Trophoblast cell (in vitro differentiated cells and primary cell): ENCODE data around the gene C2orf42.
"Not testable (repeated sequence)": the region's sequence is repeated elsewhere in the genome, so short reads cannot be mapped to it uniquely, and the experiment has no call there.

ENCODE experiments used
- DNase-seq, 2 donors: peaks; one replicate each; pipeline ENCODE4 v3.0.0-alpha.2; 2016
- H2AFZ ChIP-seq: 2 replicates; pipeline ENCODE4 v1.6.1; 2013; ENCODE audit warnings: low read length, moderate library complexity, mild to moderate bottlenecking; ENCODE audit not compliant: insufficient read depth, poor library complexity
- H2AK5ac ChIP-seq: 2 replicates; pipeline ENCODE4 v1.6.1; 2013; ENCODE audit warnings: mild to moderate bottlenecking, low read length
- H2BK120ac ChIP-seq: 2 replicates; pipeline ENCODE4 v1.6.1; 2013; ENCODE audit warnings: low read length, mild to moderate bottlenecking, moderate library complexity; ENCODE audit not compliant: insufficient read depth, poor library complexity
- H2BK12ac ChIP-seq: 2 replicates; pipeline ENCODE4 v1.6.1; 2013; ENCODE audit warnings: mild to moderate bottlenecking, low read length, moderate library complexity
- H2BK5ac ChIP-seq: 2 replicates; pipeline ENCODE4 v1.6.1; 2013; ENCODE audit warnings: low read length, low read depth, moderate library complexity, mild to moderate bottlenecking; ENCODE audit not compliant: poor library complexity
- H3K14ac ChIP-seq: 2 replicates; pipeline ENCODE4 v1.6.1; 2013; ENCODE audit warnings: mild to moderate bottlenecking, low read length
- H3K18ac ChIP-seq: 2 replicates; pipeline ENCODE4 v1.6.1; 2013; ENCODE audit warnings: mild to moderate bottlenecking, low read length
- H3K23ac ChIP-seq: 2 replicates; pipeline ENCODE4 v1.6.1; 2013; ENCODE audit warnings: low read length
- H3K27ac ChIP-seq: 2 replicates; pipeline ENCODE4 v1.5.1; 2013; ENCODE audit warnings: low read depth, mild to moderate bottlenecking, inconsistent platforms, low read length, moderate library complexity
- H3K27me3 ChIP-seq: 2 replicates; pipeline ENCODE4 v1.6.1; 2013; ENCODE audit warnings: inconsistent platforms, mild to moderate bottlenecking, low read length, moderate library complexity; ENCODE audit not compliant: insufficient read depth
- H3K36me3 ChIP-seq, 2 experiments: 1 replicate in 1 of 2; 2 replicates in 1 of 2; pipeline ENCODE4 v1.6.1; 2013; ENCODE audit warnings: low read length in 2 of 2, mild to moderate bottlenecking in 2 of 2, moderate library complexity in 1 of 2; ENCODE audit not compliant: insufficient read depth in 2 of 2, control insufficient read depth in 1 of 2
- H3K4ac ChIP-seq: 2 replicates; pipeline ENCODE4 v1.6.1; 2013; ENCODE audit warnings: low read depth, mild to moderate bottlenecking, low read length, moderate library complexity
- H3K4me1 ChIP-seq, 2 experiments: 1 replicate in 1 of 2; 2 replicates in 1 of 2; pipeline ENCODE4 v1.6.1; 2013; ENCODE audit warnings: low read length in 2 of 2, mild to moderate bottlenecking in 2 of 2, moderate library complexity in 1 of 2; ENCODE audit not compliant: insufficient read depth in 2 of 2, control insufficient read depth in 1 of 2
- H3K4me2 ChIP-seq: 2 replicates; pipeline ENCODE4 v1.6.1; 2013; ENCODE audit warnings: inconsistent platforms, mild to moderate bottlenecking, low read length, moderate library complexity
- H3K4me3 ChIP-seq: 2 replicates; pipeline ENCODE4 v1.5.1; 2013; ENCODE audit warnings: mild to moderate bottlenecking, low read depth, low read length, inconsistent platforms
- H3K79me1 ChIP-seq: one replicate; pipeline ENCODE4 v1.6.1; 2013; ENCODE audit warnings: low read length
- H3K79me2 ChIP-seq: 2 replicates; pipeline ENCODE4 v1.6.1; 2013; ENCODE audit warnings: low read length, mild to moderate bottlenecking; ENCODE audit not compliant: control insufficient read depth, insufficient read depth, poor library complexity
- H3K9ac ChIP-seq: 2 replicates; pipeline ENCODE4 v1.6.1; 2013; ENCODE audit warnings: mild to moderate bottlenecking, low read length
- H3K9me3 ChIP-seq: 2 replicates; pipeline ENCODE4 v1.6.1; 2013; ENCODE audit warnings: low read depth, mild to moderate bottlenecking, control low read depth, inconsistent platforms, low read length; ENCODE audit not compliant: insufficient read depth
- H4K12ac ChIP-seq: 2 replicates; pipeline ENCODE4 v1.6.1; 2013; ENCODE audit warnings: low read depth, mild to moderate bottlenecking, low read length, moderate library complexity
- H4K8ac ChIP-seq: 2 replicates; pipeline ENCODE4 v1.6.1; 2013; ENCODE audit warnings: low read depth, mild to moderate bottlenecking, low read length, moderate library complexity
- H4K91ac ChIP-seq: one replicate; pipeline ENCODE4 v1.6.1; 2013; ENCODE audit warnings: low read depth, mild to moderate bottlenecking, low read length, moderate library complexity
- WGBS: extraction: QIAGEN DNeasy Blood & Tissue Kit; methylation state at CpG from one replicate; pipeline ENCODE4 v1.1.7; 2013; ENCODE audit warnings: missing lambda C conversion rate; ENCODE audit not compliant: insufficient read length, insufficient coverage; ENCODE audit errors: extremely low coverage; 5-methylcytosine and 5-hydroxymethylcytosine counted together

C2orf42 gene

DNA sequence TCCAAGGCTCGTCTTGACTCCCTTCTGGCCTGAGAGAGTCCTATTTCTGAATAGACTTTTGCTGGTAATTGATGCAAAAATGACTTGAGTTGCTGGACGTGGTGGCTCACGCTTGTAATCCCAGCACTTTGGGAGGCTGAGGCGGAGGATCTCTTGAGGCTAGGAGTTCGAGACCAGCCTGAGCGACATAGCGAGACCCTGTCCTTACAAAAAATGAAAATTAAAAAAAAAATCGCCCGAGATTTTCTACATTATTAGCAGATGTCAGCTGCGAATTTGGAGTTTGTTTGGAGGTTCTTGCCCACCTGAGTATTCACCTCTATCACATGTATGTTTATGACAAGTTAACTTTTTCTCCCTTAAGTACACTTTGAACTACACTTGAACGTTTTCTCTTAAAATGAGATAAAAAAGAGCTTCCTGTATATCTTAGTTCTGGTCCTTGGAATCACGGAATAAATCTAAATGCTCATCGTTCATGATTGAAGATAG, 471 bp upstream of the C2orf42 start:
- peak overlapping the region; percentile 85 for H2AFZ ChIP-seq
- no peak overlapping the region for H2BK5ac ChIP-seq
- DNase-seq: no peak
- no CpG with 5 or more reads among the region's 13 CpGs for WGBS
- peaks cover 4% of the 10 kb centered on the region for H3K79me2 ChIP-seq
- H2BK120ac ChIP-seq: no peak overlapping the region
- no peaks in the 10 kb centered on the region for H3K9me3 ChIP-seq
- peak overlapping the region; percentile 23 for H3K27ac ChIP-seq
- no peaks in the 10 kb centered on the region for H3K36me3 ChIP-seq
- H2BK12ac ChIP-seq: no peak overlapping the region
- no peak overlapping the region for H3K9ac ChIP-seq
- H3K14ac ChIP-seq: no peak overlapping the region
- peaks cover 0 to 3% of the 10 kb centered on the region in 2 experiments for H3K4me1 ChIP-seq
- H3K23ac ChIP-seq: no peak overlapping the region
- H3K4me3 ChIP-seq: no peak overlapping the region
- H3K4me2 ChIP-seq: peak overlapping the region; percentile 23
- H3K27me3 ChIP-seq: no peaks in the 10 kb centered on the region
- peak overlapping the region; percentile 31 for H3K4ac ChIP-seq
- no peak overlapping the region for H3K18ac ChIP-seq
- no peak overlapping the region for H2AK5ac ChIP-seq
- H4K8ac ChIP-seq: peak overlapping the region; percentile 91
- peak overlapping the region; percentile 38 for H4K91ac ChIP-seq
- peaks cover 4% of the 10 kb centered on the region for H3K79me1 ChIP-seq
- H4K12ac ChIP-seq: peak overlapping the region; percentile 49

- no peak overlapping the region for H4K91ac ChIP-seq
- H3K9me3 ChIP-seq: no peaks in the 10 kb centered on the region
- peaks cover 0 to 3% of the 10 kb centered on the region in 2 experiments for H3K4me1 ChIP-seq
- no peak overlapping the region for H2AFZ ChIP-seq
- no peak overlapping the region for H3K23ac ChIP-seq
- H2BK120ac ChIP-seq: no peak overlapping the region
- H4K12ac ChIP-seq: no peak overlapping the region
- no peak overlapping the region for H2AK5ac ChIP-seq
- no peak overlapping the region for H2BK12ac ChIP-seq
- no peak overlapping the region for H3K27ac ChIP-seq
- H3K14ac ChIP-seq: no peak overlapping the region
- H2BK5ac ChIP-seq: no peak overlapping the region
- H3K79me1 ChIP-seq: peaks cover 4% of the 10 kb centered on the region
- H4K8ac ChIP-seq: no peak overlapping the region
- no peaks in the 10 kb centered on the region for H3K36me3 ChIP-seq
- no peak for DNase-seq
- peaks cover 4% of the 10 kb centered on the region for H3K79me2 ChIP-seq
- H3K9ac ChIP-seq: no peak overlapping the region
- no peak overlapping the region for H3K4me3 ChIP-seq
- no peak overlapping the region for H3K4ac ChIP-seq
- no CpG with 5 or more reads among the region's 5 CpGs for WGBS
- H3K27me3 ChIP-seq: no peaks in the 10 kb centered on the region
- H3K4me2 ChIP-seq: no peak overlapping the region
- H3K18ac ChIP-seq: no peak overlapping the region
Measured at GRCh38 chr2:70188460-70188859, 2.4 kb downstream of the C2orf42 start.

- not testable (repeated sequence) for H3K9ac ChIP-seq, H3K27me3 ChIP-seq, H3K23ac ChIP-seq, H4K8ac ChIP-seq, H2AFZ ChIP-seq, H4K91ac ChIP-seq, H2BK12ac ChIP-seq, H3K79me2 ChIP-seq, H3K27ac ChIP-seq, H2BK5ac ChIP-seq, H2BK120ac ChIP-seq, H3K14ac ChIP-seq, H4K12ac ChIP-seq, H3K4me3 ChIP-seq, H3K18ac ChIP-seq, H3K4me2 ChIP-seq, H3K4me1 ChIP-seq, H2AK5ac ChIP-seq, H3K9me3 ChIP-seq, H3K4ac ChIP-seq, H3K36me3 ChIP-seq, H3K79me1 ChIP-seq
- peak in 1 of 2 donors; percentile 28 for DNase-seq
- WGBS: no CpG with 5 or more reads among the region's 9 CpGs
Measured at GRCh38 chr2:70187170-70187569, 3.6 kb downstream of the C2orf42 start.

GRCh38 chr2:70182689-70183088, 8.1 kb downstream of the C2orf42 start:
- Histone ChIP-seq H3K79me1 (no peaks in the 10 kb centered on the region), H3K36me3 (peaks cover 9 to 16% of the 10 kb centered on the region in 2 experiments), H2BK120ac (no peak overlapping the region), H4K91ac (no peak overlapping the region), H3K18ac (no peak overlapping the region), H3K27ac (no peak overlapping the region), H3K4me1 (no peaks in the 10 kb centered on the region), H4K8ac (no peak overlapping the region), H2AK5ac (no peak overlapping the region), H3K79me2 (no peaks in the 10 kb centered on the region), H3K27me3 (no peaks in the 10 kb centered on the region), H3K4ac (no peak overlapping the region), H3K9ac (no peak overlapping the region), H2BK12ac (no peak overlapping the region), H3K9me3 (no peaks in the 10 kb centered on the region), H4K12ac (no peak overlapping the region), H3K4me3 (no peak overlapping the region), H3K14ac (no peak overlapping the region), H2BK5ac (no peak overlapping the region), H3K4me2 (no peak overlapping the region), H3K23ac (no peak overlapping the region), H2AFZ (no peak overlapping the region)
- DNase-seq: no peak
- no CpG with 5 or more reads among the region's 4 CpGs for WGBS
